Placental pericyte (primary cell): Measurements from ENCODE around the gene DHRS4. TPM values are rescaled to one million over a fixed set of nuclear protein-coding genes. Genes with fewer than 3 reads are reported as not detected.

Experiments used
- total RNA-seq: library from RNA; depleted of rRNA; stranded (reverse); fragments of >200 nt; gene quantifications from 2 replicates; pipeline ENCODE4 v1.2.3, GENCODE V29; 2012

DHRS4 gene
- total RNA-seq, result 23.8 and 49.9 TPM in 2 replicates

DNA sequence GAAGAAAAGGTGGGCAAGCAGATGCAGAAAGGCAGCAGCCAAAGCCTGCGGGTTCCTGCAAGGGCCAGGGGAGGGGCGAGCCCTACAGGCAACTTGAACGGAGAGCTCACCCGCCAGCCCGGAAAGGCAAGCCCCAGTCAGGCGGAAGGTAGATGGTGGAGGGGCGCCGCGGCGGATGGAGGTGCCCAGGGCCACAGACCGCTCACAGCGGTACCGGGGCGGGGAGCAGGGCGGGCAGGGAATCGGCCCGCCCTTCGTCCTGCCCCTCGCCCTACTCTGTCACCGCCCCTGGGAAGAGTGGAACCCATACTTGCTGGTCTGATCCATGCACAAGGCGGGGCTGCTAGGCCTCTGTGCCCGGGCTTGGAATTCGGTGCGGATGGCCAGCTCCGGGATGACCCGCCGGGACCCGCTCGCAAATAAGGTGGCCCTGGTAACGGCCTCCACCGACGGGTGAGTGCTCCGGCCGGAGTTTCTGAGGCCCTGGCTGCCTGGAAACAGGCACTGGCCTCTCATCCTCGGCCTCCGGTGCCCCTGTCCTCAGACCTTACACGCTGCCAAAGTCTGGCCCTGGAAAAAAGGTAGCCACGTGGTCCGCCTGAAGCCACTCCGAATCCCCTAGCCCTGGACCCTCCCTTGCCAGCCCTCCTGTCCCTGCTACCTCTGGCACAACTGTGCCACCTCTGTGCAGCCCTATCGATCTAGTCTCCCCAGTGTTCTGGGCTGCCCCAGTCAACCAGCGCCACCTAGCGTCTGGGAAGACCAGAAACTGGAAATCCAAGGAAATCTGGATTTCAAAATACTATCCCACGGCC, at the start of gene DHRS4:
TSS of gene DHRS4 (plus strand) at position 307 of the 815 bp plus-strand sequence. CDS start at position 326, 19 bp downstream.

DNA sequence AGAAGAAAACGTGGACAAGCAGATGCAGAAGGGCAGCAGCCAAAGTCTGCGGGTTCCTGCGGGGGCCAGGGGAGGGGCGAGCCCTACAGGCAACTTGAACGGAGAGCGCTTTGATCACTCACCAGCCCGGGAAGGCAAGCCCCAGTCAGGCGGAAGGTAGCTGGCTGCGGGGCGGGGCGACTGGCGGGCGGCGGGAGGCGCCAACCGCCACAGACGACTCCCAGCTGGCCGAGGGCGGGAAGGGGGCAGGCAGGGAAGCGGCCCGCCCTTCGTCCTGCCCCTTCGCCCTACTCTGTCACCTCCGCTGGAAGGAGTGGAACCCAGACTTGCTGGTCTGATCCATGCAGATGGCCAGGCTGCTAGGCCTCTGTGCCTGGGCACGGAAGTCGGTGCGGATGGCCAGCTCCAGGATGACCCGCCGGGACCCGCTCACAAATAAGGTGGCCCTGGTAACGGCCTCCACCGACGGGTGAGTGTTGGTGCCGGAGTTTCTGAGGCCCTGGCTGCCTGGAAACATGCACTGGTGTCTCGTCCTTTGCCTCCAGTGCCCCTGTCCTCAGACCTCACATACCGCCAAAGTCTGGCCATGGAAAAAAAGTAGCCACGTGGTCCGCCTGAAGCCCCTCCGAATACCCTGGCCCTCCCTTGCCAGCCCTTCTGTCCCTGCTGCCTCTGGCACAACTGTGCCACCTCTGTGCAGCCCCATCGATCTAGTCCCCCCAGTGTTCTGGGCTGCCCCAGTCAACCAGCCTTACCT, 35.2 kb downstream of the DHRS4 start, which contains the start of gene DHRS4L2:
TSS of gene DHRS4L2 (plus strand) at position 323 of the 757 bp plus-strand sequence. CDS start at position 342, 19 bp downstream.

Other genes with a start within 250 kb of the DHRS4 start
- gene DHRS4L2, start 35.2 kb downstream of the DHRS4 start, total RNA-seq, result 3.3 and 9.6 TPM in 2 replicates
- gene CARMIL3, start 98.2 kb downstream of the DHRS4 start, total RNA-seq, result under 0.01 TPM in 1 of 2 replicates, not detected in the other
- gene CPNE6, start 117.8 kb downstream of the DHRS4 start, total RNA-seq, result under 0.01 TPM in 1 of 2 replicates, not detected in the other
- gene PCK2, start 140.5 kb downstream of the DHRS4 start, total RNA-seq, result 10.3 and 48.8 TPM in 2 replicates
- 42.9 and 54.3 TPM in 2 replicates for gene DCAF11, start 161.0 kb downstream of the DHRS4 start, total RNA-seq
- gene NRL, start 161.2 kb downstream of the DHRS4 start, total RNA-seq, result 0.72 and 1.3 TPM in 2 replicates
- gene FITM1, start 176.9 kb downstream of the DHRS4 start, total RNA-seq, result 0.44 TPM in 1 of 2 replicates, not detected in the other
- gene PSME1, start 182.4 kb downstream of the DHRS4 start, total RNA-seq, result 51.5 and 134 TPM in 2 replicates
- 14.3 and 14.9 TPM in 2 replicates for gene EMC9, start 187.8 kb downstream of the DHRS4 start, total RNA-seq
- 71.8 and 89.9 TPM in 2 replicates for gene PSME2, start 192.8 kb downstream of the DHRS4 start, total RNA-seq
- gene RNF31, start 193.7 kb downstream of the DHRS4 start, total RNA-seq, result 57.8 and 65.3 TPM in 2 replicates
- 58.9 and 78.3 TPM in 2 replicates for gene IRF9, start 207.5 kb downstream of the DHRS4 start, total RNA-seq
- gene REC8, start 218.3 kb downstream of the DHRS4 start, total RNA-seq, result 4.6 and 5.2 TPM in 2 replicates
- 45.1 and 87.8 TPM in 2 replicates for gene IPO4, start 235.0 kb downstream of the DHRS4 start, total RNA-seq
- gene TM9SF1, start 241.7 kb downstream of the DHRS4 start, total RNA-seq, result 89.9 and 103 TPM in 2 replicates